HG03045 (cell line): ENCODE measurements around the gene ATP8B3.
"Not testable (repeated sequence)": the region's sequence is repeated elsewhere in the genome, so short reads cannot be mapped to it uniquely, and the experiment has no call there.

ENCODE experiments used
- ATAC-seq: cut with Tn5 transposase; IDR thresholded peaks from one replicate; pipeline ENCODE4 v1.9.1; 2021; ENCODE audit warnings: mild to moderate bottlenecking, moderate library complexity; ENCODE audit not compliant: unreplicated experiment

ATP8B3 gene

DNA sequence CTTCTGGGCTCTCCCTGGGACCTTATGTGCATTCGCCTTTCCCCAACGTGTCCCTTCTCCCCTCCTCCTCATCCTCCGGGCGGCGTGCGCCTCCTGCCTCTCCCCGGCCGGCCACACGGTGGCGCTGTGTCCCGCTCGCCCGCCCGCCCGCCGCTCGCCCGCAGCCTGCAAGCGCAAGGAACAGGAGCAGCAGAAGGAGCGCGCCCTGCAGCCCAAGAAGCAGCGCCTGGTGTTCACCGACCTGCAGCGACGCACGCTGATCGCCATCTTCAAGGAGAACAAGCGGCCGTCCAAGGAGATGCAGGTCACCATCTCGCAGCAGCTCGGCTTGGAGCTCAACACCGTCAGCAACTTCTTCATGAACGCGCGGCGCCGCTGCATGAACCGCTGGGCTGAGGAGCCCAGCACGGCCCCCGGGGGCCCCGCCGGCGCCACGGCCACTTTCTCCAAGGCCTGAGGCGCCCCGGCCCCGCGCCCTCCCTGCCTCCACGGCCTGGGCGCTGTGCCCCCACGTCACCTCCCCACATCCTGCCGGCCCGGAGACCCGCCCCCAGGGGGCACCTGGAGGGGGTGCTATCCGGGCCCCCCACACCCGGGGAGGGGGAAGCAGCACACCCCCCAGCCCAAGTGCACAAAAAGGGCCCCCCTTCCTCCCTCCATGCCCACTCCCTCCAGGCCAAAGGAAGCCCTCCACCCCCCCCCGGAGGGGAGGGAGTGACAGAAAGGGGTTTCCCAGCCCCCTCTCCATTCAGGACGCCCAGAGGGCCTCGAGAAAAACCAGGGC lies 36.9 kb downstream of the ATP8B3 start:
- no peak for ATAC-seq

DNA sequence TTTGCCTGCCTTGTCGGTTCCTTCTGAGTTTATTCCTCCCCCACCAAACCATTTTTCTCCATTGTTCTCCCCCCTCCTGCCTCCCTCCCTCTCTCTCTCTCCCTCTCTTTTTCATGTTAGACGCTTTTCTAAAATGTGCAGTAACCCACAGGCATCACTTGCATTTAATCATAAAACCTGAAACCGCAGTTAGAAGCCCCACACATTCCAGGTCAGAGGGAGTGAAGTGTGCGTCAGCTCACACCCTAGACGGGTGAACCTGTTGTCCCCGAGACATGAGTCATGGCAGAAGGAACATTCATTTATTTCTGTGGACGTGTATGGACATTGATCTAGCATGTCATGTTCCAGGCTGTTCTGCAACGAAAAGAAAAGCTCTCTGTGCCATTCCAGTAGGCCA lies 38.9 kb downstream of the ATP8B3 start:
- no peak for ATAC-seq

DNA sequence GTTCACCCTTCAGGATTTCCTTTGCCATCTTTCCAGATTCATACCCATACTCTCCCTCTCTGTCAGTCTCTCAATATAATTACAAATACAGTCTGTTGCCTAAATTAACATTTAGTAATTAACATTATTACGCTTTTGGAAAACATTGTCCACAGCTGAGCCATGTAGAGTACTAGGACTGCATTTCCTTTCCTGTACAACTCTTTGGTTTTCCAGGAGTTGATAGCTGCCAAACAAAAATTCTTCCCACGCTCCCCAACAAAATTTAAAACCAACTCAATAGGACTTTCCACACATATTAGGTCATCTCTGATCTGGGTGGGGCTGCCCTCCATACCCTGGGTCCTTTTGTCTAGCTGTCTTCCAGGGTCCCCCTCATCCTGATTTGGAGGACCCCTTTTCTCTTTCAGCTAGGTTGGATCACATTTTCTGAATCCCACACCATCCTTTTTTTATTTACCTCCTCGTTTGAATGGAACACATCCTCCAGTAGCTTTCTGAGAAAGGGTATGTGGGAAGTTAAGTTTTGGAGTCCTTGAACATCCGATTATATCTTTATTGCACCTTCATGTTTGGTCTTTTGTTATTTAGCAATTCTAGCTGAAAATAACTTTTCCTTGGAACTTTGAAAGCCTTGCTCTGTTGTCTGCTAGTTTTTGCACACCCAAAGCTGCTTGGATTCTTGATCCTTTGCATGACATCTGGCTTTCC lies 41.1 kb downstream of the ATP8B3 start:
- ATAC-seq, result no peak

DNA sequence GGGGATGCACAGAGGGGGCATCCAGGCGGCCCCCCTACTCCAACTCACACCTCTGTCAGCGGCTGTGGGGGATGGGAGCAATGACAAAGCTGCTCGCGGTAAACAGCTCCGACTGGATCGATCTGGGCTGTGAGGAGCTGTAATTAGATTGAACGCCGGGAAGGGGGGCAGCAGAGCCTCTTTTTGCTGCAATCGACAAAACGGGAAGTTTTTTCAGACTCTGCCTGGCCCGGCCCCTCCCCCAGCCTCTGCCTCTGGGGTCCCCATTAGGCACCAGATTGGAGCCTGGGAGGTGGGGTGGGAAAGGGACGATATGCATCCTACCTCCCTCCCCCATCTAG lies 42.5 kb downstream of the ATP8B3 start:
- no peak for ATAC-seq

DNA sequence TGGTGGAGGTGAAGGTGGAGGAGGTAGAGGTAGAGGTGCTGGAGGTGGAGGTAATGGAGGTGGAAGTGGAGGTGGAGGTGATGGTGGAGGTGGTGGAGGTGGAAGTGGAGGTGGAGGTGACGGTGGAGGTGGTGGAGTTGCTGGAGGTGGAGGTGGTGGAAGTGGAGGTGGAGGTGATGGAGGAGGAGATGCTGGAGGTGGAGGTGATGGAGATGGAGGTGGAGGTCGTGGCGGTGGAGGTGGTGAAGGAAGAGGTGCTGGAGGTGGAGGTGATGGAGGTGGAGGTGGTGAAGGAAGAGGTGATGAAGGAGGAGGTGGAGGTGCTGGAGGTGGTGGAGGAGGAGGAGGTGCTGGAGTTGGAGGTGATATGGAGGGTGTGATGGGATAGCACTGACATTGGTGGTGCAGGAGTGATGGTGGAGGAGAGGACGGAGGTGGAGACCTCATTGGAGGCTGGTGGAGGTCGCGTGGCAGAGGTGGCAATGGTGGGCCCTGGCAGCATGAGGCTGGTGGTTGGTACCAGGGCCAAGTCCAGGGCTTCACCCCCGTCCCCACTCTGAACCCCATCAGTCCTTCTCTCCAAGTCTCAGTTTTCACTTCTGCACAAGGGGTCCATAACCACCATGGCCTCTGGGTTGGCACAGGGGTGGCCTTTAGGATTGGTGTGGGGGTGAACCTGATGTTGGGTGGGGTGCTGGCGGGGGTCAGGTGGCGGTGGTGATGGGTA lies 43.0 kb downstream of the ATP8B3 start:
- no peak for ATAC-seq

DNA sequence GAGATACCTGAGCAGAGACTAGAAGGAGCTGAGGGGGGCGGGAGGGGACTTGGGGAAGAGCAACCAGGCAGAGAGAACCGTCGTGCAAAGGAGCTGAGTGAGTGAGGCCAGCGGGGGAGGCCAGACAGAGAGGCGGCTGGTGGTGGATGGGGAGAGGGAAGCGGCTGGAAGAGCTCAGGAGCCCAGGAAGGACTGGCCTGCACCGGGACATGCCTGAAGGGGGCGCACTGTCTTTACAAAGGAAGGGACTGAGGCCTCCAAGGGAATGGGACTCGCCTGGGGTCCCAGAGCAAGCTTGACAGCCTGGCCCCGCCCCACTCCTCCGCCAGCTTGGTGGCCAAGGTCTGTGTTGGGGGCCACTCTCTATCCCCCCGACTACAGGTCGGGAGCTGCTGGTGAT lies 43.8 kb downstream of the ATP8B3 start:
- no peak for ATAC-seq

DNA sequence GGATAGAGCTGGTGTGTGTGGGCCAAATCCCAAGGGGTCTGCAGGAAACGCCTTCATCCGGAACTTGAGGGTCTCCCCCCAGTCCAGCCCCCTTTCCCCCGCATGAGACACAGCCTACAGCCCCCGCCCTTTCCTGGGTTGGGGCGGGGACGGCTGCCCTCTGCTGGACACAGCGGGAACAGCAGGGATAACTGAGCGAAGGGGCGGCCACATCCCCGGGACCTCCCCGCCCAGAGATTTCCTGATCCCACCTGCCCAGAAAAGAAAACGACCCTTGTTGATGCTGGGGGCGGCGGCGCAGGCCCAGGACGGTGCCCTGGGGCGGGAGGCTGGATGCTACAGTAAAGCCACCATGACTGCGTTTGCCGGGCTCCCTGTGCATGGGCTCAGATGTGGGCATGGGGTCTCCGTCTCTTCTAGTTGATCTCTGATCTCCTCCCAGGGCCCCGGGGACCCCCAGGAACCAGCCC lies 44.6 kb downstream of the ATP8B3 start:
- no peak for ATAC-seq

DNA sequence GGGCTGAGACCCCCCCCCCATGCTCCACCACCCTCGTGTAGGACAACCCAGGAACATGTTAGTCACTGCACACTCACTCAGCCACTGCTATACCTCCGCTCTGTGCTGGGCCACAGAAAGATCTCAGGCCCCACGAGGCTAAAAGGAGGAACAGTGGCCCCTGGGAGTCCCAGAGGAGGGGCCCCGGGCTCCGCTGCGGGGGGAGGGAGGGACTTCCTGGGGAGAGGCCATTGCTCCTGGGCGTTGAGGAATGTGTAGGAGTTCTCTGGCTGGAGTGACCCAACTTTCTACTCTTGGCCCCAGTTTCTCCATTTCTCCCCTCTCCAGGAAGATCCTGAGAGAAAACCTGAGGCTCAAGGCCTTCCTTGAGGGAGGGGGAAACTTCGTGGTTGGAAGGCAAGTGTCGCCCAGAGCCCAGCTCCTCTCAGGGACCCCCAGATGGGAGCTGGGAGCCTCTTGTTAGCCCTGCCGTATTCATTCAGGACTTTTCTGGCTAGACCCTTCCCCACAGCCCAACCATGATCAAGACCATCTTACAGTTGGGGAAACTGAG lies 45.2 kb downstream of the ATP8B3 start:
- no peak for ATAC-seq

DNA sequence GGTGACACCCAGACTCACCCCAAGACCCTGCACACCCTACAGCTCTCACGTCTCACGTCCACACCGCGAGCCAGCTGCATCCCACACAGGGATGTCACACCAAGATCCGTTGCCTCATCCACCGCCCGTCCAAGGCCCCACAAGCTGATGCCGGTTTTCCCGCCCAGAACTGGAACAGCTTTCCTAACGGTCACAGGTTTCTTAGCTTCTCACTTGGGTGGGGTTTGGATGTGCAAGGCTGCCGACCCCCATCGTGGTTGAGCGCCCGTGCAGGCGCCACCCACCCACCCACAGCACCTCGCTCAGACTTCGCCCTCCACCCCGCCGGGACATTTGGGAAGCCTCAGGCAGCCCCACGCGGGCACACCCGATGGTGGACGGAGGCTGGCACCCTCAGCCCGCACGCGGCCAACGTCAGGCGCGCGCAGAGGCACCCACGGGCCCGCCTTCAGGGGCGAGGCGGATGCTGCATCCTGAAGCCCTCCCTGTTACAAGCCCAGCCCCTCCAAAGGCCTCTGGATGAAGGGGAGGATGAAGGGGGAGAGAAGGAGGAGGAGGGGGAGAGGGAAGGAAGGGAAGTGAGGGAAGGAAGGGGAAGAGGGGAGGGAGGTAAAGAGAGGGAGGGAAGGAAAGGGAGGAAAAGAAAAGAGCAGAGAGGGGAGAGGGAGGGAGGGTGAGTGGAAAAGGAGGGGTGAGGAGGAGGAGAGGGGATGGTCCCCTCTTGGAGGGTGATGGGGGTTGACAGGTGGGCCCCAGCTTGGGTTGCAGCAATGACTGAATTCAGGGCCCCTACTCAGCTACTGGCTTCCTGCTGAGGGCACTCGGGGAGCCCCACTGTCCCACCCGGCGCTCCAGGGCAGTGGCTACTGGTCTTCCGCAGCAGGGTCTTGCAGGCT lies 45.9 kb downstream of the ATP8B3 start:
- ATAC-seq, result no peak

DNA sequence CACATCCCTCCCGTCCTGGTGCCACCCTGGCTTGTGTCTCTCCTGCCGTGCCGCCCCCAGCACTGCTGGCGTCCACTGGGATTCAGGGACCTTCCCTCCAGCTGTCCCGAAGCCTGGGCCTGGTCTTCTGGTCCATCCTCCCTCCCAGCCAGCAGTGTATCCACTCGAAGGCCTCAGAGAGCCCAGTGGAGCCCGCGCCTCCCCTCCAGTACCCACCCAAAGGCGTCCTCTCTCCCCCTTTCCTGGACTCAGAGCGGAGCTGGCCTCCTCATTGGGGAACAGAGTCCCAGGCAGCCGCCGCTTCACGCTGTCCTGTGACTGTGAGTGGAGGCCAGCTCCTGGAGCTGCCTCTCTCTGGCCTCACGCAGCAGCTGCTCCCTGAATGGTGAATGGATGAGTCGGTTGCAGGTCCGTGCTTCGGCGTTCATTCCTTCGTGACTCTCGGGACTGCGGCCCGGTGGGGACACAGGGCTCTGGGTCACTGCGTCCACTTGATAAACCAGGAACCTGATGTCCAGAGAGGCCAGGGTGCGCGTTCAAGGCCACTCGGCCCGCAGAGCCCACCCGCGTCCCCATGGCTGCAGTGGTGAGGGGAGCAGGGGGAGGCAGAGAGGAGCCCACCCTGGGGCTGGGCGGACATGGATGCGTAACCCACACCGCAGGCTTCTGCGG lies 46.7 kb downstream of the ATP8B3 start:
- no peak for ATAC-seq

DNA sequence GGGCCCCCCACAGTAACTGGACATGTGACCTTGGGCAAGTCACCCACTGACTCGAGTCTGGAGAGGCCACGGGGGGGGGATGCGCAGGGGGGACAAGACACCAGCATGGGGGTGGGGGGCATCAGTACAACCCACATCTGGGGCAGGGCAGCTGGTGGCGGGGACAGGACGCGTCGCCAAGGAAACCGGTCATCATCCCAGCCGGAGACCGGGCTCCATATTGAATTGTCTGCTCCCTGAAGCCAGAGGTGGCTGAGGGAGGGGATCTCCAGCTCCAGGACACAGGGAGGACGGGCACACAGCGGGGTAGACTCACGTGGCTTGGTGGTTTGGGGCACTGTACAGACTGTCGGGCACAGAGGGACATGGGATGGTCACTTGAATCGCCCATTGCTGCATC lies 47.3 kb downstream of the ATP8B3 start:
- ATAC-seq, result no peak

DNA sequence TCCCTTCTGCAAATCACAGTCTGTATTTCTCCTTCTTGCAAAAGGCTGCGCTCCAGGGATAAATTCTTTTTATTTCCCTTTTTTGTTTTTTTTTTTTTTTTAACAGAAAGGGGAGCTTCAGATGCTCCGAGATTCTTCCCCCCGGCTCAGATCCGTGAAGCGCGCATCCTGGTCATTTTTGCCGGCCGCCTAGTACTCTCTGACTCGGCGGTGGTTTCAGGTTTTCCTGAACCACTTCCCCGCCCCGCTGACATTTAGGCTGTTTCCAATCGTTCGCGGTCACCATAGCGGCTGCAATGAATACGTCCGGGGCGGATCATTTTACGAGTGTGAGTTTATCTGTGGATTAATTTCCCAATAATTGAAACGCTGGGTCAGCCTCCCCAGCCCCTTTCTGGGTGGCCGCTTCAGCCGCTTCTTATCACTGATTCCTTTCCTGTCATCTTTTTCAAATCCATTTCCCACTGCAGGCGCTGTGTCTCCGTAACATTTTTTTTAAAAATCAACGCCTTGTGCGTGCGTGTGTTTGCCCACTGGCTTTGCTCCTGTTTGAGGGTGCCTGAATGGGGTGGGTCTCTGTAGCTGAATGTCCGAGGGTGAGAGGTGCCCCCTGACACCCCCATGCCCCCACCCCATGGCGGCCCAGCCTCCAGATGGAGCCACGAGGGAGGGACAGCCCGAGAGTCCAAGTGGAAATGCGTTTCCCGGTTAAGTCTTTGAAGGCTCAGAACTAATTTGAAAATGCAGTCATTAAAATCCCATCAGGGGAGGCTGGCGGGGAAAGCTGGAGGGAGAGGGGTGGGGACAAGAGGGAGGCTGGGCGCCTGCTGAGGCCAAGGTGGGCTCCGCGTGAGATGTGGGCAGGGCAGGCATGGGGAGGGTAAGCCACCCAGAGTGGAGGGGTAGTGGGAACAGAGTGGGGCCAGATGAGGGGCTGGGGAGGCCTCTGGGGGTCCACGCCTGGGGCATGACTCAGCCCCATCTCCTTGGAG lies 48.1 kb downstream of the ATP8B3 start:
- ATAC-seq, result no peak

DNA sequence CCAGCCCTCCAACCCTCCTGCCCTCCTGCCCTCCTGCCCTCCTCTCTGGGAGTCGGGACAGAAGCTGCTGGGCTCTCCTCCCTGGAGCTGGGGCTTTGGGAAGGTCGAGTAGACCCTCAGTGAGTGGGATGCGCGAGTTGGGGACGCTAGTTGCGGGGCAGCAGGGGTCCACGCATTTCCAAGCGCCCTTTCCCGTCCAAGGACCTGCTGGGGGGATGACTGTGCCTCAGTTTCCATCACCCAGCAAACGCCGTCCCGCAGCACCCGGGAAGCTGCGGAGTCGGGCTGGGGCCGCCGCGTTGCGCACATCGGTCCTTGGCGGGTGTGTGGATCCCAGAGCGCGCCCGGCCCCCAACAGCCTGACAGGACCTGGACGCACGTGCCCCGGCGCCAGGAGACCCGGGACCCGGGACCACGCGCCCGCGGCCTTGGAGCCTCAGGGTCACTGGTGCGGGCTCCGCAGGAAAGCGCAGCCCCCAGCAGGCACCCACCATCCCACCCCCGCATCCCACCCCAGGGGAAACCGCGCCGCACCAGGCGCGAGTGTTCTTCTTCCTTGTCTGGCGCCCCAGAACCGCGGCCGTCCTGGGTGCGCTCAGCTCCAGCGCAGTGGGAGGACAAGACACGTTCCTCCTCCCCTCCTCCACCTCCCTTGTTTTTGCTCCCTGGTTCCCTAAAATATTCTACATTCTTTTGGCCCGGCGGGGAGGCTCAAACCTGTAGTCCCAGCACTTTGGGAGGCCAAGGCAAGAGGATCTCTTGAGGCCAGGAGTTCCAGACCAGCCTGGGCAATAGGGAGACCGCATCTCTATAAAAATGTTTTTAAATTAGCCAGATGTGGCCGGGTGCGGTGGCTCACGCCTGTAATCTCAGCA lies 49.6 kb downstream of the ATP8B3 start:
- ATAC-seq, result no peak

DNA sequence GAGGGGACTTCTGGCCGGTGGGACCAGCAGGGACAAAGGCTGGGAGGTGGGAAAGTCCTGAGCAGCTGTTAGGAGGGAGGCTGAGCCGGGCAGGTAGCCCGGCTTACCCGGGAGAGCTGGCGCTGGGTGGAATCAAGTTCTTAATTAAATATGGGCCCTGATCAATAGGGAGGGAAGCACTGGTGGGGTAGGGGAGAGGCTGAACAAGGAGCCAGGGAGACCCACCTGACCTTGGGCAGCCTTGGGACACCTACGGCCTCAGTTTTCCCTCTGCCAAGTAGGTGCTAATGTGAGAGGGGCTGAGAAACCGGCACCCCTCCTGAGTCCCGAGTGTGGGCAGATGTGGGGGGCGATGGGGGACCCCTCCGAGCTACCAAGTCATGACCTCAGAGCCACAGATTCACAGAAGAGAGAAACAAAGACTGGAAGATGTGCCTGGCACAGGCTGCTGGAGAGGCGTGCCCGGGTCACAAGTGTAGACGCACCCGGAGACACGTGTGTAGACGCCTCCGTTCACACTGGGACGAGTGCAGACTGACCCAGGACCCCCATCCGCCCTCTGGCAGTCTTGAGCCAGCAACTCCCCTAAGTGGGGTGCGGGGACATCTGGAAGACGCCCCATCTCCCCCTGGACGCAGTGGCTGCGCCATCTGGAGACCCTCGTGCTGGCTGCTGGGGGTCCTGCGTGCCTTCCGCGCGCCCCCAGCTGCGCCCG lies 50.4 kb downstream of the ATP8B3 start:
- ATAC-seq, result no peak

DNA sequence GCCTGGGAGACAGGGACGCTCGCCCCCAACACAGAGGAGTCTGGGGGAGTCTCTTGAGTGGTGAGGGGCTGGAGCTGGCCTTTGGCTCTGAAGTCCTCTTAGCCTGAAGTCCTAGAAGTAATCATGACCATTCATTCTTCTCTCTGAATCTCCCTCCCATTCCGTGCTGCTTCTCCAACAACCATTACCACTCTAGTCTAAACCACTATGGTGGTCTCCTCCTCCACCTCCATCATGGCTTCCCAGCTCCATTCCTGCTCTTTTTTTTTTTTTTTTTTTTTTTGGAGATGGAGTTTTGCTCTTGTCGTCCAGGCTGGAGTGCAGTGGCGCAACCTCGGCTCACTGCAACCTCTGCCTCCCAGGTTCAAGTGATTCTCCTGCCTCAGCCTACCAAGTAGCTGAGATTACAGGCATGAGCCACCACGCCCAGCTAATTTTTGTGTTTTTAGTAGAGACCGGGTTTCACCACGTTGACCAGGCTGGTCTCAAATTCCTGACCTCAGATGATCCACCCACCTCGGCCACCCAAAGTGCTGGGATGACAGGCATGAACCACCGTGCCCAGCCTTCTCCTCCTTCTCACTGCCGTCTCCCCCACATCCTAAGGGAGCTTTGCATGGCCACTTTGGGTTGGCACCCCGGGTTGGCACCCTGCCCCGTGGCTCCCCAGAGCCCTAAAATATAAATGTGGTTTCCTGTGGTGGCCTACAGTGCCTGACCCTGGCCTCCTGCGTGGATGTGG lies 51.1 kb downstream of the ATP8B3 start:
- ATAC-seq, result not testable (repeated sequence)

DNA sequence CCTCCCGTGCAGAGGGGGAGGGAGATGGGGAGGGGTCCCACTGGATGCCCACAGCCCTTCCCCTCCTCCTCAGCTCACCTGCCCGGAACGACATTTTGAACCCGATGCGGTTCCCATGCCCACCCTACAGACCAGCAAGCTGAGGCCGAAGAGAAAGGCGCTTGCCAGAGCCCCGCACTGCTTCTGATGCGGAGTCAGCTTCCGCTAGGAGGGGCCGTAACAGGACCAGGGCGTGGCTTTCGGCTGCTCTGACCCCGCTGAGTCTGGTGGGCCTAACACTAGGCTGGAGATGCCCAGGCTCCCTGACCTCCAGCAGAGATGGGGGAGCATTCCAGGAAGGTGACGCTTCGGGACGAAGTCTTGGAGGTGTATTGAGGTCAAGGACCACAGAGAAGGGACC lies 52.1 kb downstream of the ATP8B3 start:
- no peak for ATAC-seq
